Measurements from ENCODE around the gene SPTBN5.

The SPTBN5 gene

GRCh38 chr15:41877631-41878354 is 16.1 kb downstream of the SPTBN5 start:
- Histone ChIP-seq H3K27ac (ENCODE audit: insufficient read depth, low read depth, low read length, poor library complexity, severe bottlenecking) (no peak overlapping the region), H3K4me1 (ENCODE audit: control insufficient read depth, insufficient read depth, low read length) (no peaks in the 10 kb centered on the region), H3K27me3 (ENCODE audit: control insufficient read depth, insufficient read depth, low read length, poor library complexity, severe bottlenecking) (peaks cover 33% of the 10 kb centered on the region), H3K4me3 (ENCODE audit: insufficient read depth, low read depth, low read length) (no peak overlapping the region), H3K9me3 (ENCODE audit: control insufficient read depth, low read length) (no peaks in the 10 kb centered on the region), H3K36me3 (ENCODE audit: control insufficient read depth, insufficient read depth, low read length) (no peaks in the 10 kb centered on the region)
- 84 to 85% methylated on average over 13 of the region's 13 CpGs for WGBS, 2 experiments

GRCh38 chr15:41876689-41877088 is 17.2 kb downstream of the SPTBN5 start:
- Histone ChIP-seq H3K27ac (ENCODE audit: insufficient read depth, low read depth, low read length, poor library complexity, severe bottlenecking) (no peak overlapping the region), H3K27me3 (ENCODE audit: control insufficient read depth, insufficient read depth, low read length, poor library complexity, severe bottlenecking) (peaks cover 22% of the 10 kb centered on the region), H3K4me1 (ENCODE audit: control insufficient read depth, insufficient read depth, low read length) (no peaks in the 10 kb centered on the region), H3K36me3 (ENCODE audit: control insufficient read depth, insufficient read depth, low read length) (no peaks in the 10 kb centered on the region), H3K4me3 (ENCODE audit: insufficient read depth, low read depth, low read length) (no peak overlapping the region), H3K9me3 (ENCODE audit: control insufficient read depth, low read length) (no peaks in the 10 kb centered on the region)
- WGBS, 2 experiments, result 86% methylated on average over 12 of the region's 12 CpGs

- Histone ChIP-seq H3K4me1 (ENCODE audit: control insufficient read depth, insufficient read depth, low read length) (no peaks in the 10 kb centered on the region), H3K27ac (ENCODE audit: insufficient read depth, low read depth, low read length, poor library complexity, severe bottlenecking) (no peak overlapping the region), H3K27me3 (ENCODE audit: control insufficient read depth, insufficient read depth, low read length, poor library complexity, severe bottlenecking) (peaks cover 15% of the 10 kb centered on the region), H3K36me3 (ENCODE audit: control insufficient read depth, insufficient read depth, low read length) (no peaks in the 10 kb centered on the region), H3K9me3 (ENCODE audit: control insufficient read depth, low read length) (no peaks in the 10 kb centered on the region), H3K4me3 (ENCODE audit: insufficient read depth, low read depth, low read length) (no peak overlapping the region)
- WGBS, 2 experiments, result 88 to 90% methylated on average over 13 of the region's 13 CpGs
Observed at GRCh38 chr15:41876007-41876406, 17.8 kb downstream of the SPTBN5 start.

GRCh38 chr15:41874736-41875135 is 19.1 kb downstream of the SPTBN5 start:
- Histone ChIP-seq H3K4me1 (ENCODE audit: control insufficient read depth, insufficient read depth, low read length) (no peaks in the 10 kb centered on the region), H3K27me3 (ENCODE audit: control insufficient read depth, insufficient read depth, low read length, poor library complexity, severe bottlenecking) (peaks cover 2% of the 10 kb centered on the region), H3K4me3 (ENCODE audit: insufficient read depth, low read depth, low read length) (no peak overlapping the region), H3K9me3 (ENCODE audit: control insufficient read depth, low read length) (no peaks in the 10 kb centered on the region), H3K36me3 (ENCODE audit: control insufficient read depth, insufficient read depth, low read length) (no peaks in the 10 kb centered on the region), H3K27ac (ENCODE audit: insufficient read depth, low read depth, low read length, poor library complexity, severe bottlenecking) (no peak overlapping the region)
- WGBS, 2 experiments, result 95 to 96% methylated on average over 12 of the region's 12 CpGs

GRCh38 chr15:41873711-41874110 is 20.1 kb downstream of the SPTBN5 start:
- Histone ChIP-seq H3K36me3 (ENCODE audit: control insufficient read depth, insufficient read depth, low read length) (no peaks in the 10 kb centered on the region), H3K4me3 (ENCODE audit: insufficient read depth, low read depth, low read length) (no peak overlapping the region), H3K27me3 (ENCODE audit: control insufficient read depth, insufficient read depth, low read length, poor library complexity, severe bottlenecking) (no peaks in the 10 kb centered on the region), H3K9me3 (ENCODE audit: control insufficient read depth, low read length) (no peaks in the 10 kb centered on the region), H3K4me1 (ENCODE audit: control insufficient read depth, insufficient read depth, low read length) (no peaks in the 10 kb centered on the region), H3K27ac (ENCODE audit: insufficient read depth, low read depth, low read length, poor library complexity, severe bottlenecking) (no peak overlapping the region)
- 92 to 93% methylated on average over 8 of the region's 8 CpGs for WGBS, 2 experiments

GRCh38 chr15:41872166-41872747 is 21.6 kb downstream of the SPTBN5 start:
- Histone ChIP-seq H3K27ac (ENCODE audit: insufficient read depth, low read depth, low read length, poor library complexity, severe bottlenecking) (no peak overlapping the region), H3K27me3 (ENCODE audit: control insufficient read depth, insufficient read depth, low read length, poor library complexity, severe bottlenecking) (no peaks in the 10 kb centered on the region), H3K4me3 (ENCODE audit: insufficient read depth, low read depth, low read length) (no peak overlapping the region), H3K36me3 (ENCODE audit: control insufficient read depth, insufficient read depth, low read length) (no peaks in the 10 kb centered on the region), H3K9me3 (ENCODE audit: control insufficient read depth, low read length) (no peaks in the 10 kb centered on the region), H3K4me1 (ENCODE audit: control insufficient read depth, insufficient read depth, low read length) (no peaks in the 10 kb centered on the region)
- 92 to 95% methylated on average over 9 of the region's 9 CpGs for whole genome bisulfite sequencing, 2 experiments

- peaks cover 9% of the 10 kb centered on the region for H3K4me1 ChIP-seq (ENCODE audit: control insufficient read depth, insufficient read depth, low read length)
- H3K9me3 ChIP-seq (ENCODE audit: control insufficient read depth, low read length), result no peaks in the 10 kb centered on the region
- no peak overlapping the region for H3K4me3 ChIP-seq (ENCODE audit: insufficient read depth, low read depth, low read length)
- H3K27ac ChIP-seq (ENCODE audit: insufficient read depth, low read depth, low read length, poor library complexity, severe bottlenecking), result no peak overlapping the region
- 93 to 95% methylated on average over 19 of the region's 19 CpGs for WGBS, 2 experiments
- H3K36me3 ChIP-seq (ENCODE audit: control insufficient read depth, insufficient read depth, low read length), result no peaks in the 10 kb centered on the region
- H3K27me3 ChIP-seq (ENCODE audit: control insufficient read depth, insufficient read depth, low read length, poor library complexity, severe bottlenecking), result no peaks in the 10 kb centered on the region
Observed at GRCh38 chr15:41871175-41871905, 22.5 kb downstream of the SPTBN5 start.

- H3K27me3 ChIP-seq (ENCODE audit: control insufficient read depth, insufficient read depth, low read length, poor library complexity, severe bottlenecking), result no peaks in the 10 kb centered on the region
- peaks cover 15% of the 10 kb centered on the region for H3K4me1 ChIP-seq (ENCODE audit: control insufficient read depth, insufficient read depth, low read length)
- H3K4me3 ChIP-seq (ENCODE audit: insufficient read depth, low read depth, low read length), result no peak overlapping the region
- H3K27ac ChIP-seq (ENCODE audit: insufficient read depth, low read depth, low read length, poor library complexity, severe bottlenecking), result no peak overlapping the region
- no peaks in the 10 kb centered on the region for H3K9me3 ChIP-seq (ENCODE audit: control insufficient read depth, low read length)
- H3K36me3 ChIP-seq (ENCODE audit: control insufficient read depth, insufficient read depth, low read length), result no peaks in the 10 kb centered on the region
- WGBS, 2 experiments, result 82 to 86% methylated on average over 9 of the region's 9 CpGs
Observed at GRCh38 chr15:41870689-41871081, 23.2 kb downstream of the SPTBN5 start.

- Histone ChIP-seq H3K9me3 (ENCODE audit: control insufficient read depth, low read length) (no peaks in the 10 kb centered on the region), H3K4me1 (ENCODE audit: control insufficient read depth, insufficient read depth, low read length) (peaks cover 15% of the 10 kb centered on the region), H3K36me3 (ENCODE audit: control insufficient read depth, insufficient read depth, low read length) (no peaks in the 10 kb centered on the region), H3K27ac (ENCODE audit: insufficient read depth, low read depth, low read length, poor library complexity, severe bottlenecking) (no peak overlapping the region), H3K27me3 (ENCODE audit: control insufficient read depth, insufficient read depth, low read length, poor library complexity, severe bottlenecking) (no peaks in the 10 kb centered on the region), H3K4me3 (ENCODE audit: insufficient read depth, low read depth, low read length) (no peak overlapping the region)
- WGBS, 2 experiments, result 89 to 91% methylated on average over 42 of the region's 42 CpGs
Observed at GRCh38 chr15:41869770-41870688, 23.8 kb downstream of the SPTBN5 start.

Data from ectodermal cell (in vitro differentiated cells).